Coronary artery (tissue), 2 donors: Measurements from ENCODE around the gene PODXL2.

Experiments used
- DNase-seq: peaks from one replicate; pipeline ENCODE4 v3.0.0-alpha.2; 2017; ENCODE audit warnings: low spot score
- H3K27ac ChIP-seq, 2 donors: fragments of 200-600 bp; sonication (generic); one replicate each; pipeline ENCODE4 v1.5.1; 2016 to 2019
- H3K4me3 ChIP-seq: fragments of 200-600 bp; sonication (generic); 2 replicates; pipeline ENCODE4 v1.5.1; 2016; ENCODE audit warnings: mild to moderate bottlenecking, moderate library complexity
- TF ChIP-seq, protein P1 (sequence below): fragments of 200-600 bp; sonication (generic); IDR thresholded peaks from one replicate; pipeline ENCODE4 v1.5.1; 2019; ENCODE audit warnings: antibody characterized with exemption

Gene PODXL2

DNA sequence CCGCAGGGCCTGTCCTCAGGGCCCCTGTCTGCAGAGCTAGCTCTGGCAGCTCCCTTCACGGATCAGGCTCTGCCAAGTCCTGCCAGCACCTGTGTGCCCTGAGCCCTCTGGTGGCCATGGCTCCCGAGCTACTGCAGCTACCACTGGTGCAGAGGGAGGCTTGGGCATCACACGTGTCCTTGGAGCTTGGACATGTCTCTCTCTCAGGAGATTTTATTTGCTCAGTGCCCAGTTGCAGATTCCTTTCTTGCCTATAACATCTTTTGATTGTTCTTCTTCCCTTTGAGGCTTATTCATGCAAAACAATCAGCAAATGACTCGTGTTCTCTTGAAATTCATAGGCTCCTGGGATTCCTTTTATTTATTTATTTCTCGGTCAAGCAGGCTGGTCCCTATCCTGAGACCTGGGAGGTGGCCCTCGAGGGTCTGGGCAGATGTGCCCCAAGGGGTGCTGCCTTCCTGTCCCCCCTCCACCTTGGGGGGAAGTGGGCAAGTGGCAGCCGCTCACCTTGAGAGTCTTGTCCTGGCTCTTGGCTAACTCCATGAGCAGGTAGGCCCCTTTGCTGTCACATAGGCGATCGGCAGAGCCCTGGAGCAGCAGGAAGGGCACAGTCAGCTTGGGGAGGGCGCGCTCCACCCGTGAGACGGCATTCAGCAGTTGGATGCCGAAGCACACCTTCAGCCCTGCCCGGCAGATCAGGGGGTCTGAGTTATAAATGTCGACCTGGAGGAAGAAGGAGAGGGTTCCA, 65.7 kb downstream of the PODXL2 start:
- H3K27ac ChIP-seq: peak overlapping the region in 1 of 2 donors; percentile 96
- H3K4me3 ChIP-seq: no peak overlapping the region
- TF ChIP-seq, protein P1, sequence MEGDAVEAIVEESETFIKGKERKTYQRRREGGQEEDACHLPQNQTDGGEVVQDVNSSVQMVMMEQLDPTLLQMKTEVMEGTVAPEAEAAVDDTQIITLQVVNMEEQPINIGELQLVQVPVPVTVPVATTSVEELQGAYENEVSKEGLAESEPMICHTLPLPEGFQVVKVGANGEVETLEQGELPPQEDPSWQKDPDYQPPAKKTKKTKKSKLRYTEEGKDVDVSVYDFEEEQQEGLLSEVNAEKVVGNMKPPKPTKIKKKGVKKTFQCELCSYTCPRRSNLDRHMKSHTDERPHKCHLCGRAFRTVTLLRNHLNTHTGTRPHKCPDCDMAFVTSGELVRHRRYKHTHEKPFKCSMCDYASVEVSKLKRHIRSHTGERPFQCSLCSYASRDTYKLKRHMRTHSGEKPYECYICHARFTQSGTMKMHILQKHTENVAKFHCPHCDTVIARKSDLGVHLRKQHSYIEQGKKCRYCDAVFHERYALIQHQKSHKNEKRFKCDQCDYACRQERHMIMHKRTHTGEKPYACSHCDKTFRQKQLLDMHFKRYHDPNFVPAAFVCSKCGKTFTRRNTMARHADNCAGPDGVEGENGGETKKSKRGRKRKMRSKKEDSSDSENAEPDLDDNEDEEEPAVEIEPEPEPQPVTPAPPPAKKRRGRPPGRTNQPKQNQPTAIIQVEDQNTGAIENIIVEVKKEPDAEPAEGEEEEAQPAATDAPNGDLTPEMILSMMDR: no peak
- no peak for DNase-seq

DNA sequence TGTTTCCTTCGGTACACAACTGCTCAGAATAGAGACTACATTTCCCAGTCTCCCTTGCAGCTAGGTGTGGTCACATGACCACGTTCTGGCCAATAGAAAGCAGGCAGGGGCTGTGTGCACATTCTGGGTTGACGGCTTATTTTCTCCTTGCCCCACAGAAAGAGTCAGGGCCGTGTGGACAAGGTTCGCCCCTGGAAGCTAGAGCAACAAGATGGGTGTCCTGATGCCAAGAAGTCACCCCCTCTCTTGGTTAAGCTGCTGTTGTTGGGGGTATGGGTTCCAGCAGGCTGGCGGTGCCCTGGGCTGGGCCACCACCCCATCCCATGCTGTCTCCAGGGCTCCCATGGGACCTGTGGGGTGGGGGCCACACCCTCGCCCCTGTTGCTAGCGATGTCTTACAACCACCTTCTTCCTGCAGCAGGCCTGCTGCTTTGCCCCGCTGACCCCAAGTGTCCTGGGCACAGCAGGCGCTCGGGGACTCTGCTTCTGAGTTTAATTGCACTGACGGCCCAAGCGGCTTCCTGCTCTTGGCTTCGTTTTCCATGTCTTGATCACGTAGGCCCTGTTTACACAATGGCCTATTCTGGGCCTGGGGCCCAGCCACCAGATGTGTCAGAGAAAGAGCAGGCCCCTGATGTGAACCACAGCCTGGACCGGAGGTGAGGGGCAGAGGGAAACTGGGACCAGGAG, 68.7 kb downstream of the PODXL2 start:
- TF ChIP-seq, protein P1: no peak
- H3K27ac ChIP-seq: peak overlapping the region; percentile 96 to 97
- DNase-seq: peak; percentile 91
- H3K4me3 ChIP-seq: peak overlapping the region; percentile 57

DNA sequence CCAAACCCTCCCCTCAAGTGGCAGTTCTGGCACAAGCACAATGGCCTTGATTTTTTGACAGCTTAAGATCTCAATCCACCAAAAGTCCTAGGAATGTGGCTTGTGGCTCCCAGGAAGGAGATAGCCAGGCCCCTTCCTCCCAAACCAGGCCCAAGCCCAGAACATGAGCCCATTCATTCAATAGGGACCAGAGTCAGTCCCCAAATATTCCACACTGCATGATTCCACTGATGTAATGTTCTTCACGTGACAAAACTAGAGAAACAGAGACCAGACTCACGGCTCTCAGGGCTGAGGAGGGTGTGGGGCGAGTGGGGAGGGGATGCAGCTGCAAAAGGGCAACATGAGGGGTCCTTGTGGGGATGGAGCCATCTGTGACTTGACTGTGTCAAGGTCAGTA, 69.3 kb downstream of the PODXL2 start:
- DNase-seq: no peak
- Histone ChIP-seq H3K4me3 (no peak overlapping the region), H3K27ac (peak overlapping the region; percentile 96 to 97)
- TF ChIP-seq, protein P1: no peak

DNA sequence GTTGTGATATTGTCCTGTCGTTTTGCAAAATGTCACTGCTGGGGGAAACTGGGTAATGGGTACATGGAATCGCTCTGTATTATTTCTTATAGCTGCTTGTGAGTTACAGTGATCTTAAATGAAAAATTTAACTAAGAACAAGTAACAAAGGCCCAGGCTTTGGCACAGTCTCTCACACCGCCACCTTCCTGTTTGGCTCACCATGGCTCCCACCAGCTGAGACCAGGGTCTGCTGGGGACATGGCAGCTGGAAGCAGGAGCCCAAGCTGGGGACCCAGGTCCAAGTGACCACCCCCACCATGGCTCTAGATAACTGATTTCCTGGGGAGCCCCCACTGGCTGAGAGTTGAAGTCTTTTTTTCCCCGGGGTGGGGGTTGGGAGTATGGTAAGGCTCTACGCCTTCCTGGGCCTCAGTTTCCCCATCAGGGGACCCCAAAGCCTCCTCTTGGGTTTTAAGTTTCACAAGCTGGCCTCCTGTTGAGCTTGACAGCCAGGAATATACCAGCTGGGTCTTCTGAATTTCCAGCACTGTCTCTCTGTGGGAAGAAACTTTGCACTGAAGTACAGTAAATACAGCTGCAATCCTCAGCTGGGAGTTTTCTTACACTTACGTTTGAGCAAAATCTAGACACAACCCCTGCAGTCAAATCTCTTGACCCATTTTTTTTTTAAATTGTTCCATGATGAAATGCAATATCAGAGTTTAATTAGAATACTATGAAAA, 69.9 kb downstream of the PODXL2 start:
- Histone ChIP-seq H3K4me3 (no peak overlapping the region), H3K27ac (peak overlapping the region; percentile 96 to 97)
- TF ChIP-seq, protein P1: no peak
- DNase-seq: no peak

DNA sequence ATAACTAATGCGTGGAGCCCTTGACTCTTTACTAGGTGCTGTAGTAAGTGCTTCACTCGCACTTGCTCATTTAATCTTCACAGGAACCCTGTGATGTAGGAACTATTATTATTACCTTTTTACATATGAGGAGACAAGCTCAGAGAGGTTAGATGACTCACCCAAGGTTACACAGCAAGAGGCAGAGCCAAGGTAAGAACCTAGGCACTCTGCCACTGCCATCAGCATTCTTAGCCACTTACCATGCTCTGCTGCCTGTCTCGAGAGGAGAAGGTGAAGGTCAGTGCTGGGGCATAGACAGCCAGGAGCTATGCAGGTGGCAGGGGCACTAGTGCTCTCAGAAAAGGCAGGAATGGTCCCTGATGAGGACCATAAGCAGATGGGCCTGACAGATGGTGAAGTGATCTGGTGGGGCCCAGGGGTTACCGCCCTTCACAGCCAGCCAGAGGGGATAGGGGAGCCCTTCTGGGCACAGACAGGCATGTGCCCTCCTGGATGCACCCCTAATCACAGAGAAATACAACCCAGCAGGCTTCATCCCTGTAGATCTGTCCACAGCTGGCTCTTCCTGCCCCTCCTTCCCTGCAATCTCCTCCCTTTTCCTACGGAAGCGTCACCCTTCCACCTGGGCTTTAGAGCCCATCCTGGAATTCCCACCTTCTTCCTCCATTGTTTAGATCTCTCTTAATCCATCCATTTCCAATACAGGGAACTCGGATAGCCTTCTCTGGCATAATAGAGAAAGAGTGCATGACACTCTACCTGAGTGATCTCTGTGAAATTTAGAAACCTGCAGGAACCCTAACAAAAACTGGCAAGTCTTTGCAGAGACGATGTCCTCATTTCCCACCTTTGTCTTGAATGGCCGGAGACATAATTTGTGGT, 70.7 kb downstream of the PODXL2 start:
- DNase-seq: no peak
- TF ChIP-seq, protein P1: no peak
- no peak overlapping the region for H3K4me3 ChIP-seq
- H3K27ac ChIP-seq: peak overlapping the region; percentile 73 to 96

DNA sequence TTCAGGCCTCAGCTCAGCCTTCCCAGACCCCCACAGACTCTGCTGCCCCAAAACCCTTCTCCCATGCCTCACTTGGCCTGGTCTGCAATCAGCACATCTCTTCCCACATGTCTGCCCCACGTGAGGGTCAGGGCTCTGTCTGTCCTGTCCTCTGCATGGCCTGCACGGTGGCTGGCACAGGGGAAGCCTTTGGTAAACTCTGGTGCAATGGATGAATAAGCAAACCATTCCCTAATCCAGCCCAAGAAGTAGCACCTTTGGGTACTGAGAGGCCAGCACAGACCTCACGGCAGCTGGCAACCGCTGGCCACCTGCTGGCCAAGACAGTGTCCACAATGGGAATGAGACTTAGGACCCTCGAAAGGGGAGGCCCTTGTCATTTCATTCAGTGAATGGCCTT, 71.4 kb downstream of the PODXL2 start:
- TF ChIP-seq, protein P1: no peak
- H3K4me3 ChIP-seq: no peak overlapping the region
- H3K27ac ChIP-seq: peak overlapping the region in 1 of 2 donors; percentile 19
- no peak for DNase-seq
